GM13977 (cell line): ENCODE data around the gene NRIP1.

Experiments used
- DNase-seq: peaks from one replicate; pipeline ENCODE4 v3.0.0; 2012; ENCODE audit warnings: low spot score
- CTCF ChIP-seq: IDR thresholded peaks from 2 replicates; pipeline ENCODE4 v1.5.1; 2012; ENCODE audit warnings: mild to moderate bottlenecking, control low read depth; ENCODE audit not compliant: insufficient read depth; ENCODE audit errors: extremely low read depth, missing control alignments
- in situ Hi-C: fragments of 300-500 bp; cut with MboI; formaldehyde crosslinking; loops from one replicate; pipeline ENCODE4 v1.12.0; 2022; ENCODE audit warnings: low sequenced_read_pairs, low pct_unique_long_range_greater_than_20kb, mixed read lengths, inconsistent platforms; ENCODE audit not compliant: unreplicated experiment

NRIP1 gene

GRCh38 chr21:15064576-15065391 lies at the start of gene NRIP1:
TSS of gene NRIP1 (minus strand) at chr21:15065000. CDS start at chr21:14968192, 96,808 bp downstream.
- no peak for TF ChIP-seq CTCF
- peak; percentile 89 for DNase-seq
- in situ Hi-C loops, result no loop called here

- no peak for TF ChIP-seq CTCF
- in situ Hi-C loops, result no loop called here
- DNase-seq, result no peak
These were observed 48.1 kb upstream of the NRIP1 start for GRCh38 chr21:15112858-15113257.

- no peak for DNase-seq
These were observed 44.0 kb upstream of the NRIP1 start for GRCh38 chr21:15108801-15109200.

GRCh38 chr21:15104470-15104869 lies 39.7 kb upstream of the NRIP1 start:
- TF ChIP-seq CTCF, result no peak
- no peak for DNase-seq
- in situ Hi-C loops, result no loop called here

More at GRCh38 chr21:15108801-15109200, 44.0 kb upstream of the NRIP1 start:
- TF ChIP-seq CTCF, result no peak
- in situ Hi-C loops, result no loop called here

GRCh38 chr21:15098908-15099307 lies 34.1 kb upstream of the NRIP1 start:
- no peak for DNase-seq
- no peak for TF ChIP-seq CTCF
- in situ Hi-C loops, result no loop called here

- DNase-seq, result no peak
These were observed 33.4 kb upstream of the NRIP1 start for GRCh38 chr21:15098181-15098580.

More at GRCh38 chr21:15098181-15098580, 33.4 kb upstream of the NRIP1 start:
- TF ChIP-seq CTCF, result no peak
- in situ Hi-C loops, result no loop called here
